OCI-LY7 (cell line): Measurements from ENCODE around the gene STX12. TPM values are rescaled to one million over a fixed set of nuclear protein-coding genes. Genes with fewer than 3 reads are reported as not detected.

Experiments
- BruUV-seq: library from RNA; stranded (reverse); fragments of 400-500 nt; replicated peaks from 2 replicates; lab custom pipeline; 2021; lab: Mats Ljungman, UMichigan
- CTCF ChIA-PET: fragments of 300-600 bp; sonication (Branson Sonifier 250); formaldehyde crosslinking; loops from one replicate; lab custom pipeline; 2022; ENCODE audit warnings: antibody characterized with exemption; ENCODE audit not compliant: unreplicated experiment; lab: Charles Lee
- POLR2A ChIA-PET: fragments of 300-600 bp; sonication (Branson Sonifier 250); formaldehyde crosslinking; loops from one replicate; lab custom pipeline; 2022; ENCODE audit warnings: antibody characterized with exemption; lab: Charles Lee
- DNase-seq: peaks from one replicate; pipeline ENCODE4 v3.0.0-alpha.2; 2015; ENCODE audit warnings: low spot score
- H2AFZ ChIP-seq: fragments of 200-600 bp; sonication (generic), shearing (Covaris generic); 2 replicates; pipeline ENCODE4 v1.6.1; 2014; ENCODE audit warnings: mild to moderate bottlenecking, antibody characterized with exemption, low read length, moderate library complexity
- H3K27ac ChIP-seq: fragments of 200-600 bp; sonication (generic); 2 replicates; pipeline ENCODE4 v1.5.1; 2014; ENCODE audit warnings: mixed run types, low read depth, mild to moderate bottlenecking, moderate library complexity, low read length, inconsistent platforms; ENCODE audit not compliant: poor library complexity, severe bottlenecking
- H3K36me3 ChIP-seq: fragments of 200-600 bp; sonication (generic); 2 replicates; pipeline ENCODE4 v1.6.1; 2014; ENCODE audit warnings: mild to moderate bottlenecking, antibody characterized with exemption, low read length, moderate library complexity, mixed read lengths; ENCODE audit not compliant: insufficient read depth
- H3K4me1 ChIP-seq: fragments of 200-600 bp; sonication (generic); 2 replicates; pipeline ENCODE4 v1.5.1; 2014; ENCODE audit warnings: mild to moderate bottlenecking, low read length; ENCODE audit not compliant: insufficient read depth, poor library complexity, severe bottlenecking
- H3K4me2 ChIP-seq: fragments of 200-600 bp; sonication (generic); 2 replicates; pipeline ENCODE4 v1.6.1; 2014; ENCODE audit warnings: mild to moderate bottlenecking, low read length
- H3K4me3 ChIP-seq: fragments of 200-600 bp; sonication (generic); 2 replicates; pipeline ENCODE4 v1.5.1; 2014; ENCODE audit warnings: mild to moderate bottlenecking, low read depth, low read length; ENCODE audit not compliant: poor library complexity, severe bottlenecking
- H3K79me2 ChIP-seq: fragments of 200-600 bp; sonication (generic); 2 replicates; pipeline ENCODE4 v1.6.1; 2016; ENCODE audit warnings: low read depth, mild to moderate bottlenecking, low read length, moderate library complexity, mixed read lengths; ENCODE audit not compliant: insufficient read depth
- H3K9me2 ChIP-seq: fragments of 200-600 bp; sonication (generic); 2 replicates; pipeline ENCODE4 v1.6.1; 2016; ENCODE audit warnings: mild to moderate bottlenecking, low read length, mixed read lengths; ENCODE audit not compliant: insufficient read depth
- H3K9me3 ChIP-seq: fragments of 200-600 bp; sonication (generic); 2 replicates; pipeline ENCODE4 v1.6.1; 2014; ENCODE audit warnings: mild to moderate bottlenecking, mixed run types, low read length, mixed read lengths
- H4K20me1 ChIP-seq: fragments of 200-600 bp; sonication (generic); 2 replicates; pipeline ENCODE4 v1.6.1; 2014; ENCODE audit warnings: mild to moderate bottlenecking, antibody characterized with exemption, low read length, moderate library complexity, mixed read lengths; ENCODE audit not compliant: insufficient read depth
- CTCF ChIP-seq: fragments of 200-600 bp; sonication (generic); conservative IDR thresholded peaks from 2 replicates; pipeline ENCODE4 v1.5.1; 2014; ENCODE audit warnings: mild to moderate bottlenecking, antibody characterized with exemption, low read length, moderate library complexity, mixed read lengths
- EZH2phosphoT487 ChIP-seq: fragments of 200-600 bp; sonication (generic); IDR thresholded peaks from 2 replicates; pipeline ENCODE4 v1.6.1; 2018; ENCODE audit warnings: low read depth, borderline replicate concordance, mild to moderate bottlenecking, mixed run types, antibody characterized with exemption, low read length, moderate library complexity, mixed read lengths
- intact Hi-C: fragments of 100-400 bp; cut with micrococcal nuclease; formaldehyde crosslinking; loops from one replicate; pipeline ENCODE4 v1.10.0; 2022; ENCODE audit not compliant: unreplicated experiment
- total RNA-seq, 2 experiments: library from RNA; depleted of rRNA in 1 of 2; stranded (reverse); fragments of >200 nt in 1 of 2; shearing (Covaris generic) in 1 of 2; gene quantifications; 2 replicates each; pipeline ENCODE4 v1.2.3, GENCODE V29; 2014 to 2022

The STX12 gene
- total RNA-seq, 2 experiments from 2014 or later, result 17.2 to 30.1 TPM

GRCh38 chr1:27863538-27863915, 90.5 kb downstream of the STX12 start:
- CTCF ChIA-PET, result no interaction called here
- H3K9me3 ChIP-seq, result no peaks in the 10 kb centered on the region
- no TSS peak for BruUV-seq
- H2AFZ ChIP-seq, result peak overlapping the region; percentile 97
- DNase-seq, result no peak
- no peaks in the 10 kb centered on the region for H3K79me2 ChIP-seq
- intact Hi-C loops, result no loop called here
- H3K4me2 ChIP-seq, result peak overlapping the region; percentile 29
- POLR2A ChIA-PET, result interaction anchor here (0.5 to 0.7 kb wide), 2 partner anchors 652 to 694 kb away, joined by 3 read pairs; no protein-coding TSS in a partner anchor
- H4K20me1 ChIP-seq, result no peaks in the 10 kb centered on the region
- no peak for TF ChIP-seq CTCF
- no peak for TF ChIP-seq EZH2phosphoT487
- no peak overlapping the region for H3K4me3 ChIP-seq
- H3K36me3 ChIP-seq, result no peaks in the 10 kb centered on the region
- H3K4me1 ChIP-seq, result peaks cover 27% of the 10 kb centered on the region
- H3K9me2 ChIP-seq, result no peaks in the 10 kb centered on the region
- no peak overlapping the region for H3K27ac ChIP-seq

DNA sequence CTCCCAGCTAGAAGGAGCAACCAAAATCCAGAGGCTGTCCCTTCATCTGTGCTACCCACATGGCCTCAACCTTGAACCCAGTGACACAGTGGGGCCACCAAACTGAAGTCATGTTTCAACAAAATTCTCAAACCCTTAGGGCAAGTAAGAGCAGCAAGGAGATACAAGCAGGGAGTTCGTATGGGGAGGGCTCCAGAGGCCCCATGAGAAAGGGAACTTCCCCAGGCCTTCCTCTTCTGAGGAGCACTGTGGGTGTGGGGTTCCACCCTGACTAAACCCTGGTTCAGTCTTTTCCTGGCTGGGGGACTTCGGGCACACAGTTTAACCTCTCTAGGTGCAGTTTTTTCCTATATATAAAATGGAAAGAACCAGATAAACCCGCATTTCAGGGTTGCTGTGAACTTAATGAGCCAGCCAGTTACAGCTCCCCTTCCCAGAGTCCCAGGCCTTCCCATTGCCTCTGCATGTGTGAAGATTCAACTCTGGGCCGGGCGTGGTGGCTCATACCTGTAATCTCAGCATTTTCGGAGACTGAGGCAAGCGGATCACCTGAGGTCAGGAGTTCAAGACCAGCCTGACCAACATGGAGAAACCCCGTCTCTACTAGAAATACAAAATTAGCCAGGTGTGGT, 91.4 kb downstream of the STX12 start:
- Histone ChIP-seq H3K9me2 (no peaks in the 10 kb centered on the region), H3K4me1 (peaks cover 35% of the 10 kb centered on the region), H3K4me2 (peak overlapping the region; percentile 49), H3K36me3 (no peaks in the 10 kb centered on the region), H4K20me1 (no peaks in the 10 kb centered on the region), H3K79me2 (no peaks in the 10 kb centered on the region), H3K4me3 (no peak overlapping the region), H2AFZ (peak overlapping the region; percentile 97), H3K27ac (no peak overlapping the region), H3K9me3 (no peaks in the 10 kb centered on the region)
- CTCF ChIA-PET, result no interaction called here
- BruUV-seq, result no TSS peak
- TF ChIP-seq EZH2phosphoT487 (no peak), CTCF (no peak)
- no peak for DNase-seq
- intact Hi-C loops, result no loop called here
- POLR2A ChIA-PET, result interaction anchor here (0.5 to 0.7 kb wide), 2 partner anchors 55 to 653 kb away, joined by 3 read pairs; no protein-coding TSS in a partner anchor

DNA sequence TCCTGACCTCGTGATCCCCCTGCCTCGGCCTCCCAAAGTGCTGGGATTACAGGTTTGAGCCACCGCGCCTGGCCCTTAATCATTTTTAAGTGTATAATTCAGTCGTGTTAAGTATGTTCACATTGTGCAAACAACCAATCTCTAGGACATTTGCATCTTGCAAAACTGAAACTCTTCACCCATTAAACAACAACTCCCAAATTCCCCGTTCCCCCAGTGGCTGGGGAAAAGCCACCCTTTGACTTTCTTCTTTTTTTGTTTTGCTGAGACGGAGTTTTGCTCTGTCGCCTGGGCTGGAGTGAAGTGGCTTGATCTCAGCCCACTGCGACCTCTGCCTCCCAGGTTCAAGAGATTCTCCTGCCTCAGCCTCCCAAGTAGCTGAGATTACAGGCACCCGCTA, 92.8 kb downstream of the STX12 start:
- Histone ChIP-seq H2AFZ (no peak overlapping the region), H3K79me2 (no peaks in the 10 kb centered on the region), H3K27ac (no peak overlapping the region), H3K4me3 (no peak overlapping the region), H3K4me1 (peaks cover 45% of the 10 kb centered on the region), H3K9me2 (no peaks in the 10 kb centered on the region), H3K4me2 (no peak overlapping the region), H4K20me1 (no peaks in the 10 kb centered on the region), H3K36me3 (no peaks in the 10 kb centered on the region), H3K9me3 (no peaks in the 10 kb centered on the region)
- intact Hi-C loops, result no loop called here
- ChIA-PET CTCF (no interaction called here), POLR2A (no interaction called here)
- DNase-seq, result no peak
- TF ChIP-seq CTCF, result no peak
- BruUV-seq, result no TSS peak
